ENCODE measurements around the gene LDLRAD4. TPM values are rescaled to one million over a fixed set of nuclear protein-coding genes. Genes with fewer than 3 reads are reported as not detected.

LDLRAD4 gene
- total RNA-seq, 1 donor from 2014 or later = 1.4 TPM

- Mint-ChIP-seq H3K9me3 (no peaks in the 10 kb centered on the region), H3K4me3 (no peak overlapping the region), H3K27me3 (ENCODE audit: low read depth) (no peaks in the 10 kb centered on the region), H3K36me3 (ENCODE audit: low read depth) (no peaks in the 10 kb centered on the region), H3K4me1 (peaks cover 6% of the 10 kb centered on the region), H3K27ac (ENCODE audit: unreplicated experiment) (peak overlapping the region; percentile 50)
- DNase-seq (ENCODE audit: low read depth, low spot score) = no peak
- TF ChIP-seq CTCF (conservative IDR thresholded peaks at IDR 0.05) = no peak
Observed at GRCh38 chr18:13572721-13573120, 354.2 kb downstream of the LDLRAD4 start.

GRCh38 chr18:13573750-13574149, 355.2 kb downstream of the LDLRAD4 start:
- no peak for TF ChIP-seq CTCF (conservative IDR thresholded peaks at IDR 0.05)
- Mint-ChIP-seq H3K27me3 (ENCODE audit: low read depth) (no peaks in the 10 kb centered on the region), H3K4me3 (no peak overlapping the region), H3K36me3 (ENCODE audit: low read depth) (no peaks in the 10 kb centered on the region), H3K9me3 (no peaks in the 10 kb centered on the region), H3K27ac (ENCODE audit: unreplicated experiment) (no peak overlapping the region), H3K4me1 (peaks cover 5% of the 10 kb centered on the region)
- no peak for DNase-seq (ENCODE audit: low read depth, low spot score)

- Mint-ChIP-seq H3K36me3 (ENCODE audit: low read depth) (no peaks in the 10 kb centered on the region), H3K4me1 (peaks cover 5% of the 10 kb centered on the region), H3K27me3 (ENCODE audit: low read depth) (no peaks in the 10 kb centered on the region), H3K9me3 (no peaks in the 10 kb centered on the region), H3K27ac (ENCODE audit: unreplicated experiment) (no peak overlapping the region), H3K4me3 (no peak overlapping the region)
- no peak for DNase-seq (ENCODE audit: low read depth, low spot score)
- no peak for TF ChIP-seq CTCF (conservative IDR thresholded peaks at IDR 0.05)
Observed at GRCh38 chr18:13574355-13574754, 355.8 kb downstream of the LDLRAD4 start.

DNA sequence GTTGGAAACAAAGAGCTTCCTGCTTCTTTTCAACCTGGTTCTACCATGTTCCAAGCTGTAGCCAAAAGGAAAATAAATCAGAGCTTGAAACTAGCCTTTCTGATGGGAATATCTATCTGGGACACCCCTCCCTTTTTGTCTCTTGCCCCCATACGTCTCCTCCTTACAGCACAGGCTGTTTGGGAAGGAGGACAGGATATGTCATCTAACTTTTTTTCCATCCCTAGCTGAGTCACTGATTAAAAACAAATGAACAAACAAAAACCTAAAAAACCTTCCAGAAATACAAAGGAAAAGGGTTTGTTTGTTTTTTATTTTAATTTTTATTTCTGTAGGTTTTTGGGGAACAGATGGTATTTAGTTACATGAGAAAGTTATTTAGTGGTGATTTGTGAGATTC, 356.2 kb downstream of the LDLRAD4 start:
- no peak overlapping the region for H3K27ac Mint-ChIP-seq (ENCODE audit: unreplicated experiment)
- no peaks in the 10 kb centered on the region for H3K9me3 Mint-ChIP-seq
- H3K27me3 Mint-ChIP-seq (ENCODE audit: low read depth) = no peaks in the 10 kb centered on the region
- no peak for TF ChIP-seq CTCF (conservative IDR thresholded peaks at IDR 0.05)
- no peak for DNase-seq (ENCODE audit: low read depth, low spot score)
- H3K4me1 Mint-ChIP-seq = peaks cover 5% of the 10 kb centered on the region
- no peaks in the 10 kb centered on the region for H3K36me3 Mint-ChIP-seq (ENCODE audit: low read depth)
- no peak overlapping the region for H3K4me3 Mint-ChIP-seq

DNA sequence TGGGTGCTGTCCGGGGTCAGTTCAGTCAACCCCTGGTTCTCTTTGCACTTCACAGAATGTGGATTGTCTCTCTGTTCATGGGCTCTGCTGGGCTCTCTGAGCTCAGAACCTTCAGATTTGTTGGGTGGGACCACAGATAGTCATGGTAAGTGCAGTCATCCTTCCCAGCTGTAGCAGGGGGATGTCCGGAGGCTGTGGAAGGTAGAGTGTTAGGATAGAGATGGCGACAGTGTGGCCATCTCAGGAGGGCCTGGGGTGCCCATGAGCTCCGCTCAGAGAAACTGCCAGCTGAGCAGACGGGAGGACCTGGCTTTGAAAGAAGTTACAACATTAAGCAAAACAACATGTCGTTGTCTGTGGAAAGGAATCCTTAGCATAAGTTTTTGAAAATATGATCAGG, 358.0 kb downstream of the LDLRAD4 start:
- no peak for TF ChIP-seq CTCF (conservative IDR thresholded peaks at IDR 0.05)
- Mint-ChIP-seq H3K4me3 (no peak overlapping the region), H3K36me3 (ENCODE audit: low read depth) (no peaks in the 10 kb centered on the region), H3K4me1 (peaks cover 8% of the 10 kb centered on the region), H3K27ac (ENCODE audit: unreplicated experiment) (no peak overlapping the region), H3K9me3 (no peaks in the 10 kb centered on the region), H3K27me3 (ENCODE audit: low read depth) (no peaks in the 10 kb centered on the region)
- no peak for DNase-seq (ENCODE audit: low read depth, low spot score)

Data from neural crest cell (in vitro differentiated cells).